IMR-90 (cell line): ENCODE measurements around the gene PNLIP. TPM values are rescaled to one million over a fixed set of nuclear protein-coding genes. Genes with fewer than 3 reads are reported as not detected.

Experiments used
- ATAC-seq: fragments of 200-7000 bp; cut with Tn5 transposase; 2 replicates; pipeline ENCODE4 v1.9.1; 2020; ENCODE audit warnings: low read depth, mild to moderate bottlenecking, moderate library complexity
- BruUV-seq: library from RNA; stranded (reverse); fragments of 400-500 nt; replicated peaks from 2 replicates; lab custom pipeline; 2021; lab: Mats Ljungman, UMichigan
- CTCF ChIA-PET: fragments of 300-600 bp; formaldehyde crosslinking; extraction: SDS; loops from one replicate; lab custom pipeline; 2021; ENCODE audit warnings: antibody characterized with exemption; lab: Yijun Ruan, JAX
- POLR2A ChIA-PET: fragments of 300-600 bp; sonication (Branson Sonifier 250); formaldehyde crosslinking; loops from one replicate; lab custom pipeline; 2022; ENCODE audit warnings: antibody characterized with exemption; ENCODE audit not compliant: unreplicated experiment; lab: Charles Lee
- DNase-seq: peaks from one replicate; pipeline ENCODE4 v3.0.0; 2013
- H2AFZ ChIP-seq: replicated peaks from 2 replicates; pipeline ENCODE3; 2013; ENCODE audit warnings: low read length, mild to moderate bottlenecking; ENCODE audit not compliant: poor library complexity
- H2AK5ac ChIP-seq: 2 replicates; pipeline ENCODE4 v1.6.1; 2013; ENCODE audit warnings: low read depth, low read length, inconsistent platforms
- H2AK9ac ChIP-seq: replicated peaks from 2 replicates; pipeline ENCODE3; 2013; ENCODE audit warnings: mild to moderate bottlenecking, low read depth, low read length, moderate library complexity; ENCODE audit not compliant: poor library complexity
- H2BK120ac ChIP-seq: 2 replicates; pipeline ENCODE4 v1.6.1; 2013; ENCODE audit warnings: low read depth, low read length, inconsistent platforms
- H2BK15ac ChIP-seq: 3 replicates; pipeline ENCODE4 v1.6.1; 2013; ENCODE audit warnings: low read depth, low read length, inconsistent platforms
- H2BK20ac ChIP-seq: 2 replicates; pipeline ENCODE4 v1.6.1; 2013; ENCODE audit warnings: low read depth, mild to moderate bottlenecking, inconsistent platforms, low read length, moderate library complexity
- H2BK5ac ChIP-seq: 2 replicates; pipeline ENCODE4 v1.6.1; 2013; ENCODE audit warnings: mild to moderate bottlenecking, low read depth, low read length, inconsistent platforms; ENCODE audit not compliant: poor library complexity, severe bottlenecking
- H3K14ac ChIP-seq: replicated peaks from 2 replicates; pipeline ENCODE4 v1.6.1; 2013; ENCODE audit warnings: low read depth, low read length, inconsistent platforms
- H3K18ac ChIP-seq: 2 replicates; pipeline ENCODE4 v1.6.1; 2013; ENCODE audit warnings: low read depth, low read length, control low read depth
- H3K23ac ChIP-seq: 2 replicates; pipeline ENCODE4 v1.6.1; 2013; ENCODE audit warnings: low read depth, low read length, inconsistent platforms
- H3K27ac ChIP-seq: 2 replicates; pipeline ENCODE4 v1.5.1; 2013; ENCODE audit warnings: mild to moderate bottlenecking, control low read depth, low read length; ENCODE audit not compliant: insufficient read depth
- H3K27me3 ChIP-seq: 2 replicates; pipeline ENCODE4 v1.6.1; 2013; ENCODE audit warnings: low read length; ENCODE audit not compliant: control insufficient read depth, insufficient read depth
- H3K36me3 ChIP-seq: 2 replicates; pipeline ENCODE4 v1.6.1; 2013; ENCODE audit warnings: low read length, mixed read lengths; ENCODE audit not compliant: control insufficient read depth, insufficient read depth
- H3K4ac ChIP-seq: 2 replicates; pipeline ENCODE4 v1.6.1; 2013; ENCODE audit warnings: low read depth, low read length, inconsistent platforms
- H3K4me1 ChIP-seq: 2 replicates; pipeline ENCODE4 v1.6.1; 2013; ENCODE audit warnings: low read length, mixed read lengths; ENCODE audit not compliant: control insufficient read depth, insufficient read depth
- H3K4me2 ChIP-seq: 2 replicates; pipeline ENCODE4 v1.6.1; 2013; ENCODE audit warnings: low read depth, mild to moderate bottlenecking, control low read depth, low read length, moderate library complexity
- H3K4me3 ChIP-seq: 2 replicates; pipeline ENCODE4 v1.5.1; 2013; ENCODE audit warnings: low read depth, mild to moderate bottlenecking, control low read depth, low read length, moderate library complexity; ENCODE audit not compliant: insufficient read depth
- H3K56ac ChIP-seq: 2 replicates; pipeline ENCODE4 v1.6.1; 2013; ENCODE audit warnings: low read length, inconsistent platforms; ENCODE audit not compliant: insufficient read depth; ENCODE audit errors: extremely low read depth
- H3K79me1 ChIP-seq, 2 experiments: 2 replicates each; pipeline ENCODE4 v1.6.1; 2013; ENCODE audit warnings: low read length in 2 of 2, inconsistent platforms in 1 of 2, low read depth in 1 of 2
- H3K9ac ChIP-seq: 2 replicates; pipeline ENCODE4 v1.6.1; 2013; ENCODE audit warnings: low read depth, low read length, control low read depth
- H3K9me1 ChIP-seq: 2 replicates; pipeline ENCODE4 v1.6.1; 2013; ENCODE audit warnings: low read length, inconsistent platforms; ENCODE audit not compliant: insufficient read depth
- H3K9me3 ChIP-seq: 2 replicates; pipeline ENCODE4 v1.6.1; 2013; ENCODE audit warnings: low read length; ENCODE audit not compliant: control insufficient read depth, insufficient read depth
- H4K20me1 ChIP-seq: 2 replicates; pipeline ENCODE4 v1.6.1; 2013; ENCODE audit warnings: low read length, inconsistent platforms; ENCODE audit not compliant: insufficient read depth
- H4K5ac ChIP-seq: 2 replicates; pipeline ENCODE4 v1.6.1; 2013; ENCODE audit warnings: mild to moderate bottlenecking, low read depth, low read length, control low read depth
- H4K8ac ChIP-seq, 2 experiments: 2 replicates each; pipeline ENCODE4 v1.6.1; 2013; ENCODE audit warnings: low read depth in 2 of 2, low read length in 2 of 2, control low read depth in 1 of 2, inconsistent platforms in 1 of 2
- H4K91ac ChIP-seq: 2 replicates; pipeline ENCODE4 v1.6.1; 2013; ENCODE audit warnings: low read depth, low read length, inconsistent platforms; ENCODE audit not compliant: insufficient read depth
- BHLHE40 ChIP-seq: fragments of 150-350 bp; IDR thresholded peaks from 2 replicates; pipeline ENCODE4 v1.6.1; 2016; ENCODE audit warnings: mild to moderate bottlenecking, low read depth, low read length
- CEBPB ChIP-seq: IDR thresholded peaks from 2 replicates; pipeline ENCODE4 v1.6.1; 2012; ENCODE audit warnings: low read depth, low read length, improper control_type of control experiment
- CHD1 ChIP-seq: IDR thresholded peaks from 2 replicates; pipeline ENCODE4 v1.6.1; 2012; ENCODE audit warnings: low read depth, low read length, improper control_type of control experiment
- ELK1 ChIP-seq: fragments of 150-350 bp; IDR thresholded peaks from 2 replicates; pipeline ENCODE4 v1.6.1; 2016; ENCODE audit warnings: low read depth, mild to moderate bottlenecking, low read length, moderate library complexity, borderline replicate concordance
- FOS ChIP-seq: fragments of 150-350 bp; IDR thresholded peaks from 2 replicates; pipeline ENCODE4 v1.6.1; 2016; ENCODE audit warnings: low read depth, low read length
- MAFK ChIP-seq: IDR thresholded peaks from 2 replicates; pipeline ENCODE4 v1.6.1; 2012; ENCODE audit warnings: low read depth, low read length, improper control_type of control experiment
- MAZ ChIP-seq: IDR thresholded peaks from 2 replicates; pipeline ENCODE4 v1.6.1; 2012; ENCODE audit warnings: low read depth, mild to moderate bottlenecking, low read length, improper control_type of control experiment, moderate library complexity, borderline replicate concordance
- MXI1 ChIP-seq: IDR thresholded peaks from 2 replicates; pipeline ENCODE4 v1.6.1; 2012; ENCODE audit warnings: low read depth, mild to moderate bottlenecking, low read length, moderate library complexity, borderline replicate concordance
- NFE2L2 ChIP-seq: fragments of 150-350 bp; IDR thresholded peaks from 2 replicates; pipeline ENCODE4 v1.6.1; 2016; ENCODE audit warnings: low read depth, mild to moderate bottlenecking, low read length
- POLR2A ChIP-seq: IDR thresholded peaks from 2 replicates; pipeline ENCODE4 v1.6.1; 2012; ENCODE audit warnings: mild to moderate bottlenecking, low read depth, low read length
- RAD21 ChIP-seq: IDR thresholded peaks from 2 replicates; pipeline ENCODE4 v1.6.1; 2012; ENCODE audit warnings: low read length, improper control_type of control experiment
- RCOR1 ChIP-seq: IDR thresholded peaks from 2 replicates; pipeline ENCODE4 v1.6.1; 2012; ENCODE audit warnings: mild to moderate bottlenecking, low read length, improper control_type of control experiment; ENCODE audit not compliant: insufficient replicate concordance
- RFX5 ChIP-seq: IDR thresholded peaks from 2 replicates; pipeline ENCODE4 v1.8.0; 2012; ENCODE audit warnings: low read depth, mild to moderate bottlenecking, low read length, moderate library complexity
- SMC3 ChIP-seq: fragments of 150-350 bp; IDR thresholded peaks from 2 replicates; pipeline ENCODE4 v1.6.1; 2016; ENCODE audit warnings: low read depth, mild to moderate bottlenecking, antibody characterized with exemption, low read length, moderate library complexity
- USF2 ChIP-seq: fragments of 150-350 bp; IDR thresholded peaks from 2 replicates; pipeline ENCODE4 v1.6.1; 2017; ENCODE audit warnings: mild to moderate bottlenecking, antibody characterized with exemption, low read length, low read depth
- WGBS, 2 experiments: methylation state at CpG; one replicate each; pipeline versions ENCODE4 v1.1.5 to v1.1.7; 2013; ENCODE audit warnings: missing lambda C conversion rate in 2 of 2; ENCODE audit not compliant: insufficient read length in 1 of 2; ENCODE audit errors: extremely low coverage in 2 of 2; 5-methylcytosine and 5-hydroxymethylcytosine counted together
- dilution Hi-C: fragments of 300-500 bp; cut with HindIII; formaldehyde crosslinking; loops from one replicate; pipeline ENCODE4 v1.14.3; 2018; ENCODE audit warnings: low sequenced_read_pairs; ENCODE audit not compliant: unreplicated experiment
- in situ Hi-C: fragments of 300-500 bp; cut with MboI; formaldehyde crosslinking; loops from 3 replicates; pipeline ENCODE4 v1.14.3; 2019; ENCODE audit warnings: low sequenced_read_pairs, inconsistent platforms, mixed read lengths
- intact Hi-C: fragments of 100-400 bp; cut with micrococcal nuclease; formaldehyde crosslinking; loops from 2 replicates; pipeline ENCODE4 v1.10.0; 2022
- polyA plus RNA-seq, 3 experiments: library from polyadenylated mRNA; depleted of rRNA; stranded (reverse); fragments of >200 nt; gene quantifications; 2 replicates each; pipeline ENCODE4 v1.2.3, GENCODE V29; 2012; ENCODE audit warnings: low replicate concordance in 1 of 3
- total RNA-seq: library from RNA; depleted of rRNA; stranded (reverse); fragments of >200 nt; gene quantifications from 2 replicates; pipeline ENCODE4 v1.2.3, GENCODE V29; 2012
- TF ChIP-seq, protein P1 (sequence below): conservative IDR thresholded peaks from 2 replicates; pipeline ENCODE4 v1.5.1; 2012; ENCODE audit warnings: mild to moderate bottlenecking, low read depth, low read length, improper control_type of control experiment

PNLIP gene
- total and polyA plus RNA-seq, 2 of the 4 experiments (the other 2 are of a cell fraction) = not detected

GRCh38 chr10:116611153-116611545 is 65.4 kb downstream of the PNLIP start:
- POLR2A ChIA-PET = no interaction called here
- no peaks in the 10 kb centered on the region for H3K9me1 ChIP-seq
- H3K9ac ChIP-seq = no peak overlapping the region
- H3K27ac ChIP-seq = no peak overlapping the region
- H2BK20ac ChIP-seq = no peak overlapping the region
- H2BK15ac ChIP-seq = no peak overlapping the region
- no peak overlapping the region for H3K56ac ChIP-seq
- no peak overlapping the region for H3K4me3 ChIP-seq
- no peak overlapping the region for H2AFZ ChIP-seq
- dilution Hi-C loops (no loop called here), intact Hi-C loops (no loop called here), in situ Hi-C loops (no loop called here)
- H3K23ac ChIP-seq = no peak overlapping the region
- no peak overlapping the region for H2BK5ac ChIP-seq
- H3K36me3 ChIP-seq = no peaks in the 10 kb centered on the region
- no CpG with 5 or more reads among the region's 3 CpGs for WGBS, 2 experiments
- no peak overlapping the region for H2AK5ac ChIP-seq
- no TSS peak for BruUV-seq
- H3K18ac ChIP-seq = no peak overlapping the region
- no peaks in the 10 kb centered on the region for H4K20me1 ChIP-seq
- H3K27me3 ChIP-seq = peaks cover 6% of the 10 kb centered on the region; the same call in 1 of the 2 replicates
- no peak overlapping the region for H2BK120ac ChIP-seq
- no peak overlapping the region for H4K8ac ChIP-seq
- TF ChIP-seq FOS (no peak), USF2 (no peak), CHD1 (no peak), MAFK (no peak), RAD21 (no peak), RFX5 (no peak), RCOR1 (no peak), BHLHE40 (no peak), POLR2A (no peak), ELK1 (no peak), MAZ (no peak), NFE2L2 (no peak), SMC3 (no peak), MXI1 (no peak), CEBPB (no peak)
- TF ChIP-seq, protein P1, sequence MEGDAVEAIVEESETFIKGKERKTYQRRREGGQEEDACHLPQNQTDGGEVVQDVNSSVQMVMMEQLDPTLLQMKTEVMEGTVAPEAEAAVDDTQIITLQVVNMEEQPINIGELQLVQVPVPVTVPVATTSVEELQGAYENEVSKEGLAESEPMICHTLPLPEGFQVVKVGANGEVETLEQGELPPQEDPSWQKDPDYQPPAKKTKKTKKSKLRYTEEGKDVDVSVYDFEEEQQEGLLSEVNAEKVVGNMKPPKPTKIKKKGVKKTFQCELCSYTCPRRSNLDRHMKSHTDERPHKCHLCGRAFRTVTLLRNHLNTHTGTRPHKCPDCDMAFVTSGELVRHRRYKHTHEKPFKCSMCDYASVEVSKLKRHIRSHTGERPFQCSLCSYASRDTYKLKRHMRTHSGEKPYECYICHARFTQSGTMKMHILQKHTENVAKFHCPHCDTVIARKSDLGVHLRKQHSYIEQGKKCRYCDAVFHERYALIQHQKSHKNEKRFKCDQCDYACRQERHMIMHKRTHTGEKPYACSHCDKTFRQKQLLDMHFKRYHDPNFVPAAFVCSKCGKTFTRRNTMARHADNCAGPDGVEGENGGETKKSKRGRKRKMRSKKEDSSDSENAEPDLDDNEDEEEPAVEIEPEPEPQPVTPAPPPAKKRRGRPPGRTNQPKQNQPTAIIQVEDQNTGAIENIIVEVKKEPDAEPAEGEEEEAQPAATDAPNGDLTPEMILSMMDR = no peak
- H4K91ac ChIP-seq = no peak overlapping the region
- ATAC-seq (no peak), DNase-seq (no peak)
- H3K9me3 ChIP-seq = no peaks in the 10 kb centered on the region
- no peak overlapping the region for H3K14ac ChIP-seq
- H3K4ac ChIP-seq = no peak overlapping the region
- H3K4me1 ChIP-seq = no peaks in the 10 kb centered on the region; the same call in 1 of the 2 replicates
- no peak overlapping the region for H4K5ac ChIP-seq
- no peak overlapping the region for H2AK9ac ChIP-seq
- H3K79me1 ChIP-seq = no peaks in the 10 kb centered on the region
- CTCF ChIA-PET = no interaction called here
- no peak overlapping the region for H3K4me2 ChIP-seq
